ENCODE results near the gene SFT2D1.
"Not testable (repeated sequence)": the region's sequence is repeated elsewhere in the genome, so short reads cannot be mapped to it uniquely, and the experiment has no call there.

The SFT2D1 gene

GRCh38 chr6:166364456-166364855 is 22.1 kb upstream of the SFT2D1 start:
- DNase-seq (ENCODE audit: low read depth in 2 of 2) = no peak

DNA sequence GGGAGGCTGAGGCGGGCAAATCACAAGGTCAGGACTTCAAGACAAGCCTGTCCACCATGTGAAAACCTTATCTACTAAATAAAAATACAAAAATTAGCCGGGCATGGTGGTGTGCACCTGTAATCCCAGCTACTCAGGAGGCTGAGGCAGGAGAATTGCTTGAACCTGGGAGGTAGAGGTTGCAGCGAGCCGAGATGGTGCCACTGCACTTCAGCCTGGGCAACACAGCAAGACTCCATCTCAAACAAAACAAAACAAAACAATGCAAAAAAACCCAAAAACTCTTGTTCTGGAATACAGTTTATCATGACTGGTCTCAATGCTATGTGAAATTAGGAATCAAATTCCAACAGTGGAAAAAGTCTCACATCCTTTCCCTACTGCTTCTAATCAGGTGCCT is 20.1 kb upstream of the SFT2D1 start:
- not testable (repeated sequence) for DNase-seq (ENCODE audit: low read depth in 2 of 2)

GRCh38 chr6:166361077-166361429 is 18.7 kb upstream of the SFT2D1 start:
- no peak for DNase-seq (ENCODE audit: low read depth in 2 of 2)

- no peak for DNase-seq (ENCODE audit: low read depth in 2 of 2)
Observed at GRCh38 chr6:166360243-166361076, 18.1 kb upstream of the SFT2D1 start.

- no peak for DNase-seq (ENCODE audit: low read depth in 2 of 2)
Observed at GRCh38 chr6:166355552-166355951, 13.2 kb upstream of the SFT2D1 start.

- DNase-seq (ENCODE audit: low read depth in 2 of 2) = no peak
Observed at GRCh38 chr6:166354965-166355364, 12.6 kb upstream of the SFT2D1 start.

DNA sequence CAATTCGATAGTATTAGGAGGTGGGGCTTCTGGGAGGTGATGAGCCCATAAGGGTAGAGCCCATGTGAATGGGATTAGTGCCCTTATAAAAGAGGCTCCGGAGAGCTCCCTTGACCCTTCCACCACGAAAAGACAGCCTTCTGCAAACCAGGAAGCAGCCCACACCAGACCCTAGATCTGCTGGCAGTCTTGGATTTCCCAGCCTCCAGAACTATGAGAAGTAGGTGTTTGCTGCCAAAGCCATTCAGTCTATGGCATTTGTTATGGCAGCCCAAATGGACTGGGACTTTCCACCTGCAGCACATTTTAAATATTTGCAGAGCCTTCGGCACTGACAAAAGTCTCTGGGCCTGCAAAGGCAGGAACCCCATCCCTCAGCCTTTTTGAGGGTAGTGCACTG is 11.8 kb upstream of the SFT2D1 start:
- no peak for DNase-seq (ENCODE audit: low read depth in 2 of 2)

GRCh38 chr6:166353507-166353906 is 11.2 kb upstream of the SFT2D1 start:
- no peak for DNase-seq (ENCODE audit: low read depth in 2 of 2)

DNA sequence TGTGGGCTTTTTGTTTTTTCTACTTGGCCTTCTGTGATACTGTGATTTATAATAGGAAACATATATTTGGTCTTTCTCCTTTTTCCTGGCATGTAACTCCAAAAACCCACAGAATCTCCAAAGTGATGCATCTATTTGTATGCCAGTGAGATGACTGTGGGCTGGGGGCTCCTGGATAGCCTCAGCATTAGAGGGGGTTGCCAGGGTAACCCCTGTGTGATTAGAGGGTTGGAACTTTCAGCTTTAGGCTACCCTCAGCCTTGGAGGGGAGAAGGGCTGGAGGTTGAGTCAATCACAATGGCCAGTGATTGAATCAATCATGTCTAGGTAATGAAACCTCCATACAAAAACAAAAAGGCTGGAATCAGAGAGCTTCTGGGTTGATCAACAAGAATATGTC is 10.6 kb upstream of the SFT2D1 start:
- DNase-seq (ENCODE audit: low read depth in 2 of 2) = no peak

- DNase-seq (ENCODE audit: low read depth in 2 of 2) = no peak
Observed at GRCh38 chr6:166351715-166352285, 9.5 kb upstream of the SFT2D1 start.

GRCh38 chr6:166348305-166348949 is 6.1 kb upstream of the SFT2D1 start:
- DNase-seq (ENCODE audit: low read depth in 2 of 2) = no peak

DNA sequence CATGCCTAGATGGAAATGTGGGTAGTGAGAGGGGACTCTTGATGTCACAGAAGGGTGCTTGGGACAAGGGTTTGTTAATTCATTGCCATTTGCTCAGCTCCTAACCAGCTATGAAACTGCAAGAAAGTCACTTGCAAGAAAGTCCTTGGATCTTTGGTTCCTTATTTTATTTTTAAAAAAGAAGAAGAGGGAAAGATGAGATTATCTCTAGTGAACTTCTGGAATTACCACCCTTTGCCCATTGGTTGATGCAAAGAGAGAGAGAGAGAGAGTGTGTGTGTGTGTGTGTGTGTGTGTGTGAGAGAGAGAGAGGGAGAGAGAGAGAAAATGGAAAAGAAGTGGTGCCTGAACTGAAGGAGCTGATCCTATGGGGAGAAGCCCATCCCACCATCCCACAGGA is 4.6 kb upstream of the SFT2D1 start:
- DNase-seq (ENCODE audit: low read depth in 2 of 2) = no peak

GRCh38 chr6:166346449-166346848 is 4.1 kb upstream of the SFT2D1 start:
- no peak for DNase-seq (ENCODE audit: low read depth in 2 of 2)

DNA sequence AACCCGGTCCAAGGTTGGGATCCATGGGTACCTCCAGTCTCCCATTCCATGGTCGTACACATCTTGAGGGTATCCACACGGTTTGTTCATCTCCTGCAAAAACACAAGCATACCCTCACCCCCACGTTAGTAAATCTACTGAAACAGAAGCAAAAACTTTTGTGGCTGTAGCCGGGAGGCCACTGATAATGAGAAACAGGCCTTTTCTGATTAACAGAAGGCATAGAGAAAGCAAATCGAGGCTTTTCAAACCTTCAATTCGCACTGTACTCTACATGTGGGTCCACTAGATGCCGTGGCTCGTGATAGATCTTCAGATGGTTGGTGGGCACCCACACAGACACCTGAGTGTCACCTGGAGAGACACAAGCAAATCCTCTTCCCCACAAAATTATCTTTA is 3.3 kb upstream of the SFT2D1 start:
- not testable (repeated sequence) for DNase-seq (ENCODE audit: low read depth in 2 of 2)

- not testable (repeated sequence) for DNase-seq (ENCODE audit: low read depth in 2 of 2)
Observed at GRCh38 chr6:166344921-166345320, 2.6 kb upstream of the SFT2D1 start.

DNA sequence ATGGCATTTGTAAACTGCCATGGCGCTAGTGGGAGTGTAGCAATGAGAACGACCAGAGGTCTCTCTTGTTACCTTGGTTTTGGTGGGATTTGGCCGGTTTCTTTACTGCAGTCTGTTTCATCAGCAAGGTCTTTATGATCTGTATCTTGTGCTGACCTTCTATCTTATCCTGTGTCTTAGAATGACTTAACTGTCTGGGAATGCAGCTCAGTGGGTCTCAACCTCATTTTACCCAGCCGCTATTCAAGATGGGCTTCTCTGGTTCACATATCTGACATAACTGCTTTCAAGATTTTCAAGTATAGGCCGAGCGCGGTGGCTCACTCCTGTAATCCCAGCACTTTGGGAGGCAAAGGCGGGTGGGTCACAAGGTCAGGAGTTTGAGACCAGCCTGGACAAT is 1.9 kb upstream of the SFT2D1 start:
- DNase-seq (ENCODE audit: low read depth in 2 of 2) = no peak

GRCh38 chr6:166343150-166343487 is 774 bp upstream of the SFT2D1 start:
- no peak for DNase-seq (ENCODE audit: low read depth in 2 of 2)

DNA sequence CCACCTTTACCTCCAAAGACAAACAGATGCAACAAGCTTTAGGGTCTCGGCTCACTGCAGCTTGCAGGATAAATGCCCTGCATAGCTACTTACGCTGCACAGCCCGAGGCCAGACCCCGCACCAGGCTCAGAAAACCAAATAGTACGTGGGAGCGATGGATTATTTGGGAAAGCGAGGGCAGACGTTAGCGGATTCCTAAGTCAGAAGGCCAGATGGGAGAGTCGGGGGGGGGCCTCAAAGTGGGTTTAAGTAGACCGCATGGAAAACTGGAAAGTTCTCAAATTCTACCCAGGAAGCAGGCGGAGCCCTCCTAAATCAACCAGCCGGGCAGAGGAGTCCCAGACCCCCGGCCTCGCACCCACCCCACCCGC is 382 bp downstream of the SFT2D1 start:
- DNase-seq (ENCODE audit: low read depth in 2 of 2) = no peak

DNA sequence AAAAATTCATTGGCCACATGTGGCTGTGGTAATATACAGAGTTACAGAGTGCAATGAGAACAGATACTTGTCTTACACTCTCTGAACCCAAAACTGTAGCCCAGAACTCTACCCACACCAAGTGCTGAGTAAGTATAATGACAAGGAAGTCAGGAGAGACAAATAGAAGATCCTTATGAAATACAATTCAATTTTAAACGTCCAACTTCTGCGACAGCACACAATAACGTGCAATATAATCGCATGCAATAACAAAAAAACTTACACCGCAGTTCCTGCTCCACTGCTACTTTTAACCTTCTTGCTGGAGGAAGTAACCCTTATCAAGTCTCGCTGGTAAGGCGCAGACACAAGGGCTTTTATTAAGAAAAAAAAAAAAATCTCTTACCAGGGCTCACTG is 881 bp downstream of the SFT2D1 start:
- no peak for DNase-seq (ENCODE audit: low read depth in 2 of 2)

DNA sequence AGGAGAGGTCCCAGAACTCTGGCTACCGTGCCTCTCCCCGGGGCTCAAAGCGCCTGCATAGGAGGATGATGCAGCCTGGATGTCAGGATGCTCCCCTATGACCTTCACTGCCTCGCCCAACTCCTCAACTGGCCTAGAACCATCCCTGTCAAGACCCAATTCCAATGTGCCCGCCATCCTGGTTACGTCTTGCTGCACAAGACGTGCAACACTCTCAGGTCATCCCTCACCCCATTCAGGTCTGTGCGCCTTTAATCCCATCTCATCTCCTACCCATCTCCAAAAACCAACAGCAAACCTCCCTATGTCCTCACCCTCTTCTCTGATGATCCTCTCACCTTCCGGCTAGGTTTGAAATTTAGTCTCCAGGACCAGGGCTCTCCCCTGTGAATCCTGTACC is 3.5 kb downstream of the SFT2D1 start:
- no peak for DNase-seq (ENCODE audit: low read depth in 2 of 2)

- no peak for DNase-seq (ENCODE audit: low read depth in 2 of 2)
Observed at GRCh38 chr6:166336847-166337246, 5.5 kb downstream of the SFT2D1 start.

GRCh38 chr6:166335378-166336302 is 6.7 kb downstream of the SFT2D1 start:
- no peak for DNase-seq (ENCODE audit: low read depth in 2 of 2)

Measured in stimulated activated CD8-positive, alpha-beta memory T cell treated with anti-CD3 and anti-CD28 coated beads, Interleukin-15, amount 100 ng/mL, for 4 hours (primary cell).